Measurements from ENCODE around the gene SLC4A3.

DNA sequence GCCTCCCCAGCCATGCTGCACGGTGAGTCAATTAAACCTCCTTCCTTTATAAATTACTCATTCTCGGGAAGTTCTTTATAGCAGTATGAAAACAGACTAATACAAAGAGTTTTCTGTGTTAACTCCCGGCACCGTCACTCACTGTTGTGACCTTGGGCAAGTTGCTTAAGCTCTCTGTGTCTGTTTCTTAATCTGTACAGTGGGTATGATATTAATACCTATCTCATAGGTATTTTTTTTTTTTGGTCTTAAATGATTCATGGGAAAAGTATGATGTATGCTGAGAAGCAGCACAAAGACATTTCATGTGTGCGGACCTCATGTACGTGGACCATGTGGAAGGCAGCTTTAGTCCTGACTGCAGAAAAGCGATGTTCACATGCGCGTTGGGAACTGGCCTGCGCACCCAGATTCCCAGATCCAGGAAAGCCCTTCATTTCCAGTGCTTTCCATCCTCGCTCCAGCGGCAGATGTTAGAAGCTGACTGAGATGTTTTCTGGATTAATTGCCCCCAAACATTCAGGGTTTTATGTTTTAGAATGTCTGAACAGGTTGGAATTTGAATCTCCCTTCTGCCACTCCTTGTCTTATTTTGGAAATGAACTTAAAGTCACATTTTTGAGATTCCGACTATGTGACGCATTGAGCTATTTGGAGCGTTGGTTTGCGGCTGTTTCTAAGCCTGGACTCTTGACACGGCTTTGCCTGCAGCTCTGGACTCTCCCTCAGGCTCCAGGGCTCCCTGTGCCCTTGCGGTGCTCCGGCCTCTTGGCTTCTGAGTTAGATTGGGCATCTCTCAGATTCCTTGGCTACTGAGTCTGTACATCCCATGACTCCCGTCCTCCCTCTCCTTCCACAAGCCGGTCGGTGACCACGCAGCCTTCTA is 61.4 kb downstream of the SLC4A3 start:
- TF ChIP-seq POLR2A (IDR thresholded peaks at IDR 0.05), result no peak
- TF ChIP-seq, protein P1, sequence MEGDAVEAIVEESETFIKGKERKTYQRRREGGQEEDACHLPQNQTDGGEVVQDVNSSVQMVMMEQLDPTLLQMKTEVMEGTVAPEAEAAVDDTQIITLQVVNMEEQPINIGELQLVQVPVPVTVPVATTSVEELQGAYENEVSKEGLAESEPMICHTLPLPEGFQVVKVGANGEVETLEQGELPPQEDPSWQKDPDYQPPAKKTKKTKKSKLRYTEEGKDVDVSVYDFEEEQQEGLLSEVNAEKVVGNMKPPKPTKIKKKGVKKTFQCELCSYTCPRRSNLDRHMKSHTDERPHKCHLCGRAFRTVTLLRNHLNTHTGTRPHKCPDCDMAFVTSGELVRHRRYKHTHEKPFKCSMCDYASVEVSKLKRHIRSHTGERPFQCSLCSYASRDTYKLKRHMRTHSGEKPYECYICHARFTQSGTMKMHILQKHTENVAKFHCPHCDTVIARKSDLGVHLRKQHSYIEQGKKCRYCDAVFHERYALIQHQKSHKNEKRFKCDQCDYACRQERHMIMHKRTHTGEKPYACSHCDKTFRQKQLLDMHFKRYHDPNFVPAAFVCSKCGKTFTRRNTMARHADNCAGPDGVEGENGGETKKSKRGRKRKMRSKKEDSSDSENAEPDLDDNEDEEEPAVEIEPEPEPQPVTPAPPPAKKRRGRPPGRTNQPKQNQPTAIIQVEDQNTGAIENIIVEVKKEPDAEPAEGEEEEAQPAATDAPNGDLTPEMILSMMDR (IDR thresholded peaks at IDR 0.05), result no peak

Data from right lobe of liver (tissue), 4 donors.